GM23338 (cell line): ENCODE measurements around the gene RUNX1. TPM values are rescaled to one million over a fixed set of nuclear protein-coding genes. Genes with fewer than 3 reads are reported as not detected.

ENCODE experiments used
- ATAC-seq: fragments of 200-7000 bp; cut with Tn5 transposase; 3 replicates; pipeline ENCODE4 v1.9.1; 2020
- DNase-seq: peaks from one replicate; pipeline ENCODE4 v3.0.0-alpha.2; 2015; ENCODE audit warnings: low spot score
- H2AFZ ChIP-seq: fragments of 200-600 bp; sonication (generic); 2 replicates; pipeline ENCODE4 v1.8.0; 2016; ENCODE audit warnings: antibody characterized with exemption, mild to moderate bottlenecking, moderate library complexity
- H3F3A ChIP-seq: fragments of 200-600 bp; sonication (generic); replicated peaks from 2 replicates; pipeline ENCODE4 v1.8.0; 2017; ENCODE audit warnings: antibody characterized with exemption, mixed run types, low read depth
- H3K27ac ChIP-seq: fragments of 200-600 bp; sonication (generic); 2 replicates; pipeline ENCODE4 v1.6.1; 2016; ENCODE audit warnings: low read depth
- H3K27me3 ChIP-seq: fragments of 200-600 bp; sonication (generic); 2 replicates; pipeline ENCODE4 v1.8.0; 2016; ENCODE audit warnings: mild to moderate bottlenecking, mixed run types, moderate library complexity; ENCODE audit not compliant: insufficient read depth
- H3K36me3 ChIP-seq: fragments of 200-600 bp; sonication (generic); 2 replicates; pipeline ENCODE4 v1.8.0; 2016; ENCODE audit warnings: mild to moderate bottlenecking; ENCODE audit not compliant: insufficient read depth
- H3K4me1 ChIP-seq: fragments of 200-600 bp; sonication (generic); 2 replicates; pipeline ENCODE4 v1.8.0; 2016; ENCODE audit warnings: mild to moderate bottlenecking, moderate library complexity; ENCODE audit not compliant: insufficient read depth
- H3K4me2 ChIP-seq: fragments of 200-600 bp; sonication (generic); 2 replicates; pipeline ENCODE4 v1.7.1; 2017; ENCODE audit warnings: mixed run types
- H3K4me3 ChIP-seq: fragments of 200-600 bp; sonication (generic); 2 replicates; pipeline ENCODE4 v1.6.1; 2016; ENCODE audit warnings: mixed run types
- H3K79me2 ChIP-seq: fragments of 200-600 bp; sonication (generic); replicated peaks from 2 replicates; pipeline ENCODE4 v1.8.0; 2017; ENCODE audit warnings: mild to moderate bottlenecking; ENCODE audit not compliant: insufficient read depth
- H3K9me2 ChIP-seq: fragments of 200-600 bp; sonication (generic); 2 replicates; pipeline ENCODE4 v1.8.0; 2017; ENCODE audit not compliant: insufficient read depth
- H4K20me1 ChIP-seq: fragments of 200-600 bp; sonication (generic); replicated peaks from 2 replicates; pipeline ENCODE4 v1.8.0; 2017; ENCODE audit warnings: mild to moderate bottlenecking; ENCODE audit not compliant: insufficient read depth
- H3K27ac Mint-ChIP-seq: 2 replicates; pipeline ENCODE4 v1.8.0; 2020; ENCODE audit warnings: inconsistent platforms, mild to moderate bottlenecking, moderate library complexity, mixed read lengths
- H3K27me3 Mint-ChIP-seq: 3 replicates; pipeline ENCODE4 v1.8.0; 2022; ENCODE audit warnings: low read depth, mild to moderate bottlenecking, moderate library complexity, mixed read lengths, inconsistent platforms; ENCODE audit not compliant: insufficient read depth, poor library complexity
- H3K36me3 Mint-ChIP-seq: 3 replicates; pipeline ENCODE4 v1.8.0; 2021; ENCODE audit warnings: low read depth, mild to moderate bottlenecking, inconsistent platforms, moderate library complexity, mixed read lengths
- H3K4me1 Mint-ChIP-seq: 3 replicates; pipeline ENCODE4 v1.8.0; 2020; ENCODE audit warnings: mild to moderate bottlenecking, inconsistent platforms, mixed read lengths
- H3K4me3 Mint-ChIP-seq: 3 replicates; pipeline ENCODE4 v1.8.0; 2021; ENCODE audit warnings: moderate library complexity, mild to moderate bottlenecking, inconsistent platforms, mixed read lengths
- H3K9me3 Mint-ChIP-seq: 3 replicates; pipeline ENCODE4 v1.8.0; 2020; ENCODE audit warnings: moderate library complexity, mild to moderate bottlenecking, inconsistent platforms, mixed read lengths
- CREB1 ChIP-seq: fragments of 250-450 bp; sonication (Bioruptor Pico); IDR thresholded peaks from 2 replicates; pipeline ENCODE4 v1.5.0; 2020; ENCODE audit warnings: low read depth, mild to moderate bottlenecking, moderate library complexity
- CTCF ChIP-seq, 2 experiments: fragments of 200-600 bp in 1 of 2; sonication (generic) in 1 of 2; conservative IDR thresholded peaks; 2 replicates each; pipeline versions ENCODE4 v1.5.1 to v1.6.1; 2016 to 2017; ENCODE audit warnings: antibody characterized with exemption in 2 of 2, low read depth in 2 of 2, mild to moderate bottlenecking in 2 of 2, moderate library complexity in 1 of 2
- ETS1 ChIP-seq: IDR thresholded peaks from 2 replicates; pipeline ENCODE4 v1.6.1; 2016; ENCODE audit warnings: antibody characterized with exemption
- EZH2 ChIP-seq: fragments of 200-600 bp; sonication (generic); IDR thresholded peaks from one replicate; pipeline ENCODE4 v1.8.0; 2017; ENCODE audit warnings: antibody characterized with exemption, mild to moderate bottlenecking, low read depth; ENCODE audit not compliant: unreplicated experiment
- EZH2phosphoT487 ChIP-seq: fragments of 200-600 bp; sonication (generic); IDR thresholded peaks from one replicate; pipeline ENCODE4 v1.8.1; 2018; ENCODE audit warnings: antibody characterized with exemption; ENCODE audit not compliant: unreplicated experiment
- JUNB ChIP-seq: IDR thresholded peaks from one replicate; pipeline ENCODE4 v1.6.1; 2016; ENCODE audit warnings: antibody characterized with exemption; ENCODE audit not compliant: unreplicated experiment
- NANOG ChIP-seq: IDR thresholded peaks from 2 replicates; pipeline ENCODE4 v1.6.1; 2016; ENCODE audit warnings: antibody characterized with exemption, borderline replicate concordance
- POLR2AphosphoS5 ChIP-seq: IDR thresholded peaks from 2 replicates; pipeline ENCODE4 v1.6.1; 2016; ENCODE audit warnings: antibody characterized with exemption, low read depth
- REST ChIP-seq: IDR thresholded peaks from one replicate; pipeline ENCODE4 v1.6.1; 2018; ENCODE audit warnings: antibody characterized with exemption; ENCODE audit not compliant: unreplicated experiment
- STAT1 ChIP-seq: IDR thresholded peaks from one replicate; pipeline ENCODE4 v1.6.1; 2016; ENCODE audit warnings: antibody characterized with exemption; ENCODE audit not compliant: unreplicated experiment
- ZNF114 ChIP-seq: fragments of 250-450 bp; sonication (Bioruptor Pico); IDR thresholded peaks from 2 replicates; pipeline ENCODE4 v1.5.0; 2020; ENCODE audit warnings: mild to moderate bottlenecking, moderate library complexity
- ZNF331 ChIP-seq: fragments of 250-450 bp; sonication (Bioruptor Pico); IDR thresholded peaks from 2 replicates; pipeline ENCODE4 v1.5.0; 2020; ENCODE audit warnings: low read depth, mild to moderate bottlenecking, moderate library complexity
- ZNF462 ChIP-seq: fragments of 250-450 bp; sonication (Bioruptor Pico); IDR thresholded peaks from 2 replicates; pipeline ENCODE4 v1.5.0; 2020; ENCODE audit warnings: mild to moderate bottlenecking, moderate library complexity
- polyA plus RNA-seq: library from polyadenylated mRNA; unstranded; fragments of >200 nt; fragmentation: Nextera tagmentation; extraction: Ambion mirVana; gene quantifications from 2 replicates; pipeline ENCODE4 v1.2.1, GENCODE V29; 2016
- total RNA-seq: library from RNA; depleted of rRNA; stranded (reverse); fragments of >200 nt; shearing (Covaris generic); gene quantifications from 2 replicates; pipeline ENCODE4 v1.2.3, GENCODE V29; 2014

Gene RUNX1
- total and polyA plus RNA-seq, 2 experiments from 2014 or later = 0.29 to 1.1 TPM

GRCh38 chr21:34935452-34935851 lies 113.7 kb downstream of the RUNX1 start:
- H3K27ac Mint-ChIP-seq = no peak overlapping the region
- no peaks in the 10 kb centered on the region for H3K27me3 Mint-ChIP-seq
- no peaks in the 10 kb centered on the region for H3F3A ChIP-seq
- DNase-seq (no peak), ATAC-seq (no peak)
- no peak overlapping the region for H3K4me3 Mint-ChIP-seq
- H3K36me3 ChIP-seq = no peaks in the 10 kb centered on the region
- no peak overlapping the region for H3K4me3 ChIP-seq
- no peak overlapping the region for H2AFZ ChIP-seq
- no peaks in the 10 kb centered on the region for H3K9me3 Mint-ChIP-seq
- H4K20me1 ChIP-seq = no peaks in the 10 kb centered on the region
- no peaks in the 10 kb centered on the region for H3K4me1 Mint-ChIP-seq
- no peaks in the 10 kb centered on the region for H3K27me3 ChIP-seq
- no peaks in the 10 kb centered on the region for H3K79me2 ChIP-seq
- no peaks in the 10 kb centered on the region for H3K9me2 ChIP-seq
- no peaks in the 10 kb centered on the region for H3K4me1 ChIP-seq
- H3K4me2 ChIP-seq = no peak overlapping the region
- H3K27ac ChIP-seq = no peak overlapping the region
- H3K36me3 Mint-ChIP-seq = no peaks in the 10 kb centered on the region
- TF ChIP-seq EZH2phosphoT487 (no peak), REST (no peak), STAT1 (no peak), CREB1 (no peak), ETS1 (no peak), ZNF114 (no peak), JUNB (no peak), CTCF (conservative IDR thresholded peaks at IDR 0.05; ENCODE audit: low read depth in 2 of 2) (no peak), NANOG (no peak), EZH2 (no peak), ZNF331 (CRISPR knock-in tag) (no peak), POLR2AphosphoS5 (no peak), ZNF462 (CRISPR knock-in tag) (no peak)
